GM10847 (cell line): ENCODE results near the gene MATK.

Source experiments
- POLR2A ChIP-seq: IDR thresholded peaks from 2 replicates; pipeline ENCODE4 v1.6.1; 2011; ENCODE audit not compliant: insufficient read length; ENCODE audit errors: extremely low read depth

The MATK gene

GRCh38 chr19:3770136-3770999 lies 15.8 kb downstream of the MATK start:
- TF ChIP-seq POLR2A: no peak

GRCh38 chr19:3769494-3769893 lies 16.7 kb downstream of the MATK start:
- TF ChIP-seq POLR2A: no peak

- no peak for TF ChIP-seq POLR2A
These were observed 17.5 kb downstream of the MATK start for GRCh38 chr19:3768748-3769099.

DNA sequence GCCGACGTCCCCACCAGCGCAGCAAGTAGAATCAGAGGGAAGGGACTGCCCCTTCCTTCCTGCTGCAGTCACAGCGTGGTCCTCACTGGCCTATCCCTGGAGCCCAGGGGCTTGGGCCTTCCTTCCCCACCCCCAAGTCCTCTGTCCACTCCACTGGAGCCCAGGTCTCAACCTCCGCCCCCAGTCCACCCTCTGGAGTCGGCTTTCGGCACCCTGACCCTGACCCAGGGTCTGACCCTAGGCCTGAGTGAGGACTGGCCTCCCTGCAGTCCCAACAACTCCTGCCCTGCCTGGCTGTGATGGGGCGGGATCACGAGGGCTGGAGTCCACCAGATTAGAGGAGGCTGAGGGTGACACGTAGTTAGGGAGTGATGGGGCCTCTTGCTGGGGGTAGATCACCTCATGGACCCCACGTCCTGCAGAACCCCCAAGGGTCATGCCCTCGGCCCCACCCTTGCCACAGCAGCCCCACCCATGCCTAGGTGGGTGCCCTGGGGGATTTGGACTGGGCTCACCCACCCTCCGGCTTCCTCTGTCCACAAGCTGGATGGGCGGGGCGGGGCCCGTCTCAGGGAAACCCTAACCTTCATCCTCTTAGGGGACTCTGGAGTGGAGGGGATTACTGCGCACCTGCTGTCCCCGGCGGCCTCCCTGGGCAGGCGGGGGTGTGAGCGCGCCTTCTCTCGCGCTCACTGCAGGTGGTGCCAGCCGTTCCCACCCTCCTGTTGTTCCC lies 18.0 kb downstream of the MATK start:
- TF ChIP-seq POLR2A: no peak

DNA sequence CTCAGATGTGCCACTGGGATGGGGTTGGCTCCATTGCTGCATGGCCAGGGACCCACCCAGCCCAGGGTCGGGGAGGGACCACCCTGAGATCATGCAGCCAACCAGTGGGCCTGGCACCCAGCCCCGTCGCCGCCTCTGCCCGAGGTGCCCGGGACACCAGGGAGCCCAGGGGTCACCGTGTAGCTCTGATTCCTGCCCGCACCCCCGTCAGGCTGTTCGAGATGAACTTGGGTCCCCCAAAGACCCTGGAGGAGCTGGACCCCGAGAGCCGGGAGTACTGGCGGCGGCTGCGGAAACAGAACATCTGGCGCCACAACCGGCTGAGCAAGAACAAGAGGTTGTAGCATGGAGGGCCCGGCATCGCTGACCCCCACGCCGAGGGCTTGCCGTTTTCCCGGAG lies 19.1 kb downstream of the MATK start:
- TF ChIP-seq POLR2A: no peak

- no peak for TF ChIP-seq POLR2A
These were observed 19.7 kb downstream of the MATK start for GRCh38 chr19:3766520-3766919.

DNA sequence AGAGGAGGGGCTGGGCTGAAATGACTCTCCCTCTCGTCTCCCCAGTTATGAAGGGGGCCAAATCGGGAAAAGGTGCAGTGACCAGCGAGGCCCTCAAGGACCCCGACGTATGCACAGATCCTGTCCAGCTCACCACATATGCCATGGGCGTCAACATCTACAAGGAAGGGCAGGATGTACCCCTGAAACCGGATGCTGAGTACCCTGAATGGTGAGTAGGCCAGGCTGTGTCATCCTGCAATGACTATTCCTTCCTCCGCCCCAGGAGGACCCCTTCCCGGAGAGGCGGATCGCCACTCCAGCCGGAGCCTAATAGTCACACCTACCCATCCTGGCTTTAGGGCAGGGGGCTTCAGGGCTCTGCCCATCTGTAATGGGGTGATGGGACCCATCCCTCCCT lies 21.1 kb downstream of the MATK start:
- no peak for TF ChIP-seq POLR2A

DNA sequence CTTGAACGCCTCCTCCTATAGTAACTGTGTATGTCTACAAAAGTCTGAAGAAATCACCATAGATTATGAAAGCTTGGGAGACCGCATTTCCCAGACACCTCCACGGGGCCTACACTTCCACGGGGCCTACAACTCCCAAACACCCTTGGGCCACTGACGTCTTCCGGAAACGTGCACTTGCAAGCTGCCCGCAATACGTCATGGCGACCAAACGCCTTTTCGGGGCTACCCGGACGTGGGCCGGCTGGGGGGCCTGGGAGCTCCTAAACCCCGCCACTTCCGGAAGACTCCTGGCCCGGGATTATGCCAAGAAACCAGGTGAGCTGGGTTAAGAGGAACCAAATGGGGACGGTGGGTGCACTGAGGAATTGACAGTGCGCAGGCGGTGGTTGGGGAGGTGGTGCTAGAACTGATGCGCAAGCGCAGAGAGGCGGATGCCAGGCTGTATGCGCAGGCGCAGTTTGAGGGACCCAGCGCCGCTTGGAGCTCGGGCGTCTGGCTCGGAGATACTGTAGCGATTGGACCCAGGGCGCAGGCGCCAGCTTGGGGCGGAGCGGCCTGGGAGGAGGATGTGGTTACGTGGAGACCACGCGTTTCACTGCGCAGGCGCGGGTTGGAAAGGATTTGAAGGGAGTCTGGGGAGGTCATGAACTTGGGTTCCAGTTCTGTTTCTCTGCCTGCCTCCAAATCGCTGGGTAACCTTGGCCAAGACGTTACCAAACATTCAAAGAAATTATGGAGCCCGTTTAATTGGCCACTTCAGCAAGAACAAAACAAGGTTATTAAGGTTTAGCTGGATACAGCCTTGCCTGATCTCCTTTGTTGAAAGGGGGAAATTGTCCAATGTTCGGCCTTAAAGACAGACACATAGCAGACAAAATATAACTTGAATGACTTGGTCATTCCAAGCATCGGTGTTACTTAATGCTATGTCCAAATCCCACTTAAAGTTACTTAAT lies 23.4 kb downstream of the MATK start, which contains the start of gene MRPL54:
Gene MRPL54 (plus strand): TSS at position 182 of the 959 bp plus-strand sequence. CDS start 19 bp downstream, at position 201.
- TF ChIP-seq POLR2A: peak; percentile 71

GRCh38 chr19:3762130-3762473 lies 24.1 kb downstream of the MATK start:
- TF ChIP-seq POLR2A: no peak

DNA sequence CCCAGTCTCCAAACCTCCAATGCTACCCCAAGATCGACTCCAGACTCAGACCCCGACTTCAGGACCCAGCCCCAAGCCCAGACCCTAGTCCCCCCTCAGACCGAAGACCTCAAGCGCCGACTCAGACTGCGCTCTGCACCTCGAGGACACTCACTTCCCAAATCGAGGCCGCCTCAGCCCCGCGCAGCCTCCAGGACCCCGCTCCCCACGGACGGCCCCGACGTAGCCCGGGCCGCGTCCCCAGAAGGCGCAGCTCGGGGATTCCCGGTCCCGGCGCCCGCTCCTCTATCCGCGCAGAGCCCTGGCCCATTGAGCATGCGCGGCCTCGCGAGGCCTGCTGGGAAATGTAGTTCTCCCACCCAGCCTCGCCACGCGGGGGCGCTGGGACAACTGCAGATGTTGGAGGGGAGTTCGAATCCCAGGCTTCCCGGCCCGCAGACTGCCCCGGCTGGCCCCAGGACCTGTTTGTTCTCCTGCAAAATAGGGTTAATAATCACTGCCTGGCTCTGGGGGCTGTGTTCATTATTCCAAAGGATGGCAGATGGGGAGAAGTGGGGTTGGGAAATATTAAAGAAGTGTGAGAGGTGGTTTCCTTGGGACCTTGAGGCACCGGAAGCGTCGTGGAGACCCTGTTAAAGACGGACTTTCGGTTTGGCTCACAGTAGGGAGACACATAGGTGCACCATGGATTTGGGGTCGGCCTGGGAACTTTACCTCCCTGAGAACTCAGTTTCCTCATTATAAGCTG lies 24.6 kb downstream of the MATK start, which contains the start of gene APBA3:
Gene APBA3 (minus strand): TSS at position 311 of the 748 bp plus-strand sequence. CDS start 1,428 bp downstream, outside the sequence.
- TF ChIP-seq POLR2A: peak; percentile 90

DNA sequence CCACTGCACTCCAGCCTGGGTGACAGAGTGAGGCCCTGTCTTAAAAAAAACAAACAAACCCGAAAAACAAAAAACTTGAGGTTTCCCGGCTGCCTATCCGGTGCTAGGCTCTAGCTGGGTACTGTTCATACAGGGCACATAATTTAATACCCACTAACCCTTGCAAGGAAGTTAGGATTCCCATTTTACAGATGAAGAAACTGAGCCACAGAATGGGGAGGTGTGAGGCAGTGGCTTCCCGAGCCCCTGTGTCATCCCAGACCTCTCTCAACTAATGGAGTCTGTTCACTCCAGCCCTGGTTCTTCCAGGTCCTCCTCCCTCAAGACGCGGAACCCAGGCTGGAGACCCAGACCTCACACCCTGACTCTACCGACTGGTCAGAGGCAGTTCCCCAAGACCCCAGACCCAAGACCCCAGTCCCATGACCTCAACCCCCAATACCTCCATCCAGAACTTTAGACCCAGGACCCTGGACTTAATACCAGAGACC lies 25.3 kb downstream of the MATK start:
- no peak for TF ChIP-seq POLR2A

- TF ChIP-seq POLR2A: no peak
These were observed 26.5 kb downstream of the MATK start for GRCh38 chr19:3759482-3760254.

- TF ChIP-seq POLR2A: no peak
These were observed 32.4 kb downstream of the MATK start for GRCh38 chr19:3753631-3754410.
